ENCODE results near the gene CACNA2D2.

CACNA2D2 gene

DNA sequence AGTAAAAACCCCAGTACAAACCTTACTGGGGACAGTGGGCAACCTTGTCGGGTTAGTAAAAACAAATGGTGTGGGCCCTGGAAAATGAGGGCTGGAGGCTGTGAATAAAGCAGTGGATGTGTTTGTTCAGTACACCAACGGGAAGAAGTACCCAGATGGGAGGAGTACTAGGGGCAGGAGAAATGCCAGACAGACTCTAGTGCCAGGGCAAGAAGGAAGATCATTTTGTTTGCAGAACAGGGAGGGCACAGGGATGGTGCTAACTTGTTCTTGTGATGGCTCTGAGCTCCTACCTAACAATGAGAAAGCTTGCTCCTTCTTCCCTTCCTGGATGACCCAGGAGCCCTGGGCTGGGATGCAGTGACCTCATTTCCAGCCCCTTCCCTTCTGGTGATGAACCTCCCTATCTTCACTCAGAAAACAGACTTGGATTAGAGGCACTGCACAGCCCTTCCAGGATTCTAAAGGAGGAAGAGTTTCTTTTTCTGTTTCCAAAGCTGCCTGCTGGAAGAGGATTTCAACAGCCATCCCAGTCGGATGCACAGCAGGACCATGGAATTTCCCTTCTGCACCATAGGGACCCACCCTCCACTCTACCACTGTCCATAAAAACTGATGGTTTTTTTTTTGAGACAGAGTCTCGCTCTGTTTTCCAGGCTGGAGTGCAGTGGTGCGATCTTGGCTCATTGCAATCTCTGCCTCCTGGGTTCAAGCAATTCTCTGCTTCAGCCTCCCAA is 168.9 kb downstream of the CACNA2D2 start:
- Mint-ChIP-seq H3K4me3 (peak overlapping the region; percentile 49), H3K27me3 (ENCODE audit: low read depth) (no peaks in the 10 kb centered on the region), H3K27ac (peak overlapping the region; percentile 22), H3K9me3 (no peaks in the 10 kb centered on the region), H3K36me3 (ENCODE audit: low read depth) (peaks cover 39% of the 10 kb centered on the region), H3K4me1 (ENCODE audit: low read depth) (peaks cover 36% of the 10 kb centered on the region)

DNA sequence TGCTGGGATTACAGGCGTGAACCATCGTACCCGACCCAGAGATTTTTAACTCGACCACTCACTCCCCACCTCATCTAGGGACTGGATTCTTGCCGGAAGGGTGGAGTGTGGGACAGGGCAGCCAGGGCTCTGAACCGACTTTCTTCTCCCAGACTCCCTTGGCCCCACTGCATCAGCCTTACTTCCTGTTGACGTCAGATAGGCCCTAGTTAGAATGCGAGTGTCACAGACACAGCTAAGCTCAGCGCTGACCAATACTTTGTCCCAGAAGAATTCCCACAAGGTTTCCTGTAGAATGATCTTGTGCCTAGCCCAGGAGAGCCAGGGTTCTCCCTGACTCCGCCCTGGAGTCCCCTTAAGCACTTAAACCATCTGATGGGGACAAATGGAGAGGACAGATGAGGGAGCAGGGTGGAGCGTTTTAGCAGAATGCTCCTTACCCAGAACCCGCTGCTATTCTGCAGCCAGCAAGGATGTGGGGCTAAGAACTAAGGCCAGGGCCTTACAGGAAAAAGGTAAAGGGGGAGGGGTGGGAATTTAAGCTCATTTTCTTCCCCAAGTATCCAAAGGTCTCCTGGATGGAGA is 169.6 kb downstream of the CACNA2D2 start:
- Mint-ChIP-seq H3K4me1 (ENCODE audit: low read depth) (peaks cover 32% of the 10 kb centered on the region), H3K4me3 (peak overlapping the region; percentile 49), H3K36me3 (ENCODE audit: low read depth) (peaks cover 35% of the 10 kb centered on the region), H3K9me3 (no peaks in the 10 kb centered on the region), H3K27ac (peak overlapping the region; percentile 82), H3K27me3 (ENCODE audit: low read depth) (no peaks in the 10 kb centered on the region)

DNA sequence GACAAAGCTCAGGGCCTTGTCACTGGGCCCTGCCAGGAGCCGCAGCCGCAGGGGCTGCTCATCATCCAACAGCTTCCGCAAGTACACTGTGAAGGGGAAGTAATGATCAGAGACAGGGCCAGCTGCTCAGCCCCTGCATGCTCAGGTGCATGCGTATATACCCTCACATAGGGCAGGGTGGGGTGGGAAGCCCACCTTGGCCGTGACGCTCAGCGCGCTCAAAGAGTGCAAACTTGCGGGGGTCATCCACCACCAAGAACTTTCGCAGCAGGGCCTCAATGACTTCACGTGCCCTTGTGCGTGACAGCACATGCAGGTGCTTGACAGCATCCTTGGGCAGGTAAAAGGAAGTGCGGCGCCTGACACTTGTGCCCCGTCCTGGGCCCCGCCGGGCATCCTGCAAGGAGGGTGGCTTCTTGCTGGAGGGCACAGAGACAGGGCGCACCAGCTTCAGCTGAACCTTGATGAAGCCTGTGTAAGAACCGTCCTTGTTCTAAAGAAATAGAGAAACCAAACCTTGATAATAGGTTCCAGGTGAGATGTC is 172.0 kb downstream of the CACNA2D2 start:
- no peak overlapping the region for H3K4me3 Mint-ChIP-seq
- no peak overlapping the region for H3K27ac Mint-ChIP-seq
- no peaks in the 10 kb centered on the region for H3K27me3 Mint-ChIP-seq (ENCODE audit: low read depth)
- peaks cover 36% of the 10 kb centered on the region for H3K4me1 Mint-ChIP-seq (ENCODE audit: low read depth)
- no peaks in the 10 kb centered on the region for H3K9me3 Mint-ChIP-seq
- peaks cover 32% of the 10 kb centered on the region for H3K36me3 Mint-ChIP-seq (ENCODE audit: low read depth)

DNA sequence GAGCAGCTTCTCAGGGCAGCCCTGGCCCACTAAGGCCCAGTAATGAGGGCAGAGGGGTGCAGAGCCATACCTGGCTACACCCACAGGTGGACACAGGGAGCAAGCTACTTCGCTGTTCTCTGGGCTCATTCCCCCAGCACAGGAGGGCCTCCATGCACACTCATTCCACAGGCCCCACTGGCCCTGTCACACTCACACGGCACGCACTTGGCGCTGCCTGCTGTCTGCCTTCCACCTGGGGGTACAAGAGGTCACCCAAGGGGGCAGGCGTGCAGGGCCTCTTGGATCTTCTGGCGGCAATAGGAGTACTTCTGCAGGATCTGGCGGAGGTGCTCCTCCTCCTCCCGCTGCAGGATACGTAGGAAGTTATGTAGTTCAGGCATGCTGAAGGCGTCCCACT is 173.1 kb downstream of the CACNA2D2 start:
- Mint-ChIP-seq H3K27ac (no peak overlapping the region), H3K27me3 (ENCODE audit: low read depth) (no peaks in the 10 kb centered on the region), H3K4me3 (no peak overlapping the region), H3K36me3 (ENCODE audit: low read depth) (peaks cover 22% of the 10 kb centered on the region), H3K9me3 (no peaks in the 10 kb centered on the region), H3K4me1 (ENCODE audit: low read depth) (peaks cover 29% of the 10 kb centered on the region)

DNA sequence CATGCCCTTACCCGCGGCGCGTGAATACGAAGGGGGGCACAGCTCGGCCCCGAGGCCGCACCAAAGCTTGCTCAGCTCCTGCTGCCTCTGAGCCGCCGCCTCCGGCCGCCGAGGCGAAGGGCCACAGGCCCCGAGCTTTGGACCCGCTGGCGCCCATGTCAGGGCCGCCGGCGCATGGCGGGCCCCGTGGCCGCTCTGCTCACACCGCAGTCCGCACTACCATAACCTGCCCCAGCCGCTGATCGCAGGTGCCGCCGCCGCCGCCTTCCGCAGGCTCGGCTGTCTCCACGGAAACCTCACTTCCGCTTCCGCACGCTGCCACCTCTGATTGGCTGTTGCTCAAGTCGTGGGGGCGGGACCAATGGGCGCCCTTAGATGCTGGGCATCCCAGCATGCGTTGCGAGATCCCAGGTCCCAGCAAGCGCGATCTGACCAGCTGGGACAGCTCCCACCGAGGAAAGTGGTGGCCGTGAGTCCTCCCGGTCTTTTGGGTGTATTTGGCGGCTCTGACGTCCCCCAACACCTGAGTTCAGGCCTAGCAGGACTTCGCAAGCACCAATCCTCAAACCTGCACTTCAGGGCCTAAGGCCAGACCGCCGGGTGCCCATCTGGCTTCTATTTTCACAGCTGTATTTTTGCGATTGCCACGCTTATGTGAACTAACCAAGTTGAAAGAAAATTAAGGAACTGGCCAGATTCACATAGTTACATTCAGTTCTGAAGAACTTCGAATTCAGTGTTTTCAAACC is 175.3 kb downstream of the CACNA2D2 start, which contains the start of gene TUSC2:
Gene TUSC2 (minus strand): TSS at position 281 of the 749 bp plus-strand sequence. CDS start 124 bp downstream, at position 157.
- Mint-ChIP-seq H3K9me3 (no peaks in the 10 kb centered on the region), H3K36me3 (ENCODE audit: low read depth) (peaks cover 22% of the 10 kb centered on the region), H3K4me1 (ENCODE audit: low read depth) (peaks cover 20% of the 10 kb centered on the region), H3K27ac (peak within 1 kb of the TSS; percentile 88), H3K4me3 (peak within 1 kb of the TSS; percentile 92), H3K27me3 (ENCODE audit: low read depth) (no peaks in the 10 kb centered on the region)

DNA sequence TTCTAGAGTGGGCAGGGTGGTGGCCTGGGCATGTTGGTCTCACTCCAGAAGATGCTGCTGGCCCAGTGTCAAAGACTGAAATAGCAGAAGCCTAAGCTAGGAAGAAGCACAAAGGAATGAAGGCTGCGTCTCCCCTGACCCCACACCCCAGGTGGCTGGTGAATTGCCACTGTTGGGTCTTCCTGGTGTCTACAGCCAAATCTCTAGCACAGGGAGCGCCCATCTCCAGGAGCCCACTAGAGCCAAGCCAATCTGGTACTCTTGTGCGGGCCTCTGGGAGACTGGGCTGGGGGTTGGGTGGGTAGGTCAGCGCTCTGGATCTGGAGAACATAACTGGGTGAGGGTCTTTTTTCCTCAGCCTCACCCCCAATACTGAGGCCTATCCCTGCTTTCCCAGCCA is 176.3 kb downstream of the CACNA2D2 start:
- Mint-ChIP-seq H3K36me3 (ENCODE audit: low read depth) (peaks cover 21% of the 10 kb centered on the region), H3K27me3 (ENCODE audit: low read depth) (no peaks in the 10 kb centered on the region), H3K9me3 (no peaks in the 10 kb centered on the region), H3K27ac (peak overlapping the region; percentile 63), H3K4me3 (peak overlapping the region; percentile 80), H3K4me1 (ENCODE audit: low read depth) (peaks cover 18% of the 10 kb centered on the region)

DNA sequence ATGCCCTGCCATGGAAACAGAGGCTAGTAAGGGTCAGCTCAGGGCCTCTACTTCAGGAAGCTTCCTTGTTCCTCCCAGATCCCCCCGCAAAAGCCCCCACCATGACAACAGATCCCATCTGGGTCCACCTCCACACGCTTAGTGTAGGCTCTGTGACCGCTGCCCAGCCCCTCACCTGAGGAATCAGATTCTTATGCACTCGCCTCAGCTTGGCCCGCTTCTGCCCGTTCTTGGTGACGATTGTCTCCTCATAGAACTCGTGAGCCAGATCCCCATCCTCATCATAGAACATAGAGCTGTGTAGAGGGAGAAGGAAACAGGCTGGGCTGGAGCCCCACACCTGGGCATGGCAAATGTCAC is 177.3 kb downstream of the CACNA2D2 start:
- no peak overlapping the region for H3K4me3 Mint-ChIP-seq
- peaks cover 18% of the 10 kb centered on the region for H3K4me1 Mint-ChIP-seq (ENCODE audit: low read depth)
- no peaks in the 10 kb centered on the region for H3K9me3 Mint-ChIP-seq
- no peak overlapping the region for H3K27ac Mint-ChIP-seq
- H3K27me3 Mint-ChIP-seq (ENCODE audit: low read depth): no peaks in the 10 kb centered on the region
- peaks cover 17% of the 10 kb centered on the region for H3K36me3 Mint-ChIP-seq (ENCODE audit: low read depth)

DNA sequence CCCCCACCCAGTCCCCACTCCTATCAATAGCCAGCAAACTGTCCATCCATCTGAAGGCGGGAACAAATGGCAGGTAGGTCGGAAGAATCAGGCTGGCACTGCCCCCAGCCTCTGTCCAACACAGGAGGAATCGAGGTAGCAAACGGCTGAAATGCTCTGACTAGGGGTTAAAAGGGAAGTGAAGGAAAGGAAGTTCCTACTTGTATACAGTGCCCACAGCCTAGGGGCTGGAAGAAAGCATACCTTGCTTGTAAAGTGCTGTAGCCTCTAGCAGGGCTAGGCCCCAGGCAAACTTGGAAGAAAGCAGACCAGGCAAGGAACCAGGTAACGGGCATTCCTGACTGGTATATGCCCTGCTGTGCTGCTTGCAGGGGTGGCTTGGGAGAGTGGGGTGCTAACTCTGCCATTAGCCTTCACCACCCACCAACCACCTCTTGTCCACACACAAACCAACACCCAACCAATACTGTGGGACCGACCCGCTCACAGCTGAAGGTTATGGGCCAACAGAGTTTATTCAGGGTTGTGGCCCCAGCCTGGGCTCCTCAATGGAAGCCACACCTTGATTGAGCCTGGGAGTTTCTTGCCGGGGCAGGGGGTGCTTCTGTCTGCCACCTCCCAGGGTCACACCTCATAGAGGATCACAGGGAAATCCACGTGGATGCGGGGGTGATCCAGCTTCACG is 177.8 kb downstream of the CACNA2D2 start:
- no peak overlapping the region for H3K27ac Mint-ChIP-seq
- no peak overlapping the region for H3K4me3 Mint-ChIP-seq
- peaks cover 20% of the 10 kb centered on the region for H3K4me1 Mint-ChIP-seq (ENCODE audit: low read depth)
- H3K27me3 Mint-ChIP-seq (ENCODE audit: low read depth): no peaks in the 10 kb centered on the region
- H3K9me3 Mint-ChIP-seq: no peaks in the 10 kb centered on the region
- peaks cover 13% of the 10 kb centered on the region for H3K36me3 Mint-ChIP-seq (ENCODE audit: low read depth)

DNA sequence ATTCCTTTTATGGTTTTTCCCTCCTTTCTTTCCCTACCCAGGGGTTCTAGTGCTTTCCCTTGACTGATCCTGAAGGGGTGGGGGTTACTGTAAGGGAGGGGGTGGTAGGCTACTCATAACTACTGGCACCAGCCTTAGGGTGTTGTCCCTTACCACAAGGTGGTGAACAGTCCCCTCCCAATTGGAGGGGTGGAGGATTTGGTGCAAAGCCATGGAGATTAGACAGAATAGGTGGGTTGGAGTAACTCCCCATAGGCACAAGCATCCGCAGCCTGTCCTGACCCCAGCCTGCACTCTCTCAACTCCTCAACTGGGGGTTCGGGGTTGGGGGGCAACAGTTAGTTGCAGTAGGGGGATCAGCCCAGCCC is 178.3 kb downstream of the CACNA2D2 start:
- Mint-ChIP-seq H3K4me3 (no peak overlapping the region), H3K4me1 (ENCODE audit: low read depth) (peaks cover 25% of the 10 kb centered on the region), H3K27ac (no peak overlapping the region), H3K27me3 (ENCODE audit: low read depth) (no peaks in the 10 kb centered on the region), H3K36me3 (ENCODE audit: low read depth) (peaks cover 11% of the 10 kb centered on the region), H3K9me3 (no peaks in the 10 kb centered on the region)

DNA sequence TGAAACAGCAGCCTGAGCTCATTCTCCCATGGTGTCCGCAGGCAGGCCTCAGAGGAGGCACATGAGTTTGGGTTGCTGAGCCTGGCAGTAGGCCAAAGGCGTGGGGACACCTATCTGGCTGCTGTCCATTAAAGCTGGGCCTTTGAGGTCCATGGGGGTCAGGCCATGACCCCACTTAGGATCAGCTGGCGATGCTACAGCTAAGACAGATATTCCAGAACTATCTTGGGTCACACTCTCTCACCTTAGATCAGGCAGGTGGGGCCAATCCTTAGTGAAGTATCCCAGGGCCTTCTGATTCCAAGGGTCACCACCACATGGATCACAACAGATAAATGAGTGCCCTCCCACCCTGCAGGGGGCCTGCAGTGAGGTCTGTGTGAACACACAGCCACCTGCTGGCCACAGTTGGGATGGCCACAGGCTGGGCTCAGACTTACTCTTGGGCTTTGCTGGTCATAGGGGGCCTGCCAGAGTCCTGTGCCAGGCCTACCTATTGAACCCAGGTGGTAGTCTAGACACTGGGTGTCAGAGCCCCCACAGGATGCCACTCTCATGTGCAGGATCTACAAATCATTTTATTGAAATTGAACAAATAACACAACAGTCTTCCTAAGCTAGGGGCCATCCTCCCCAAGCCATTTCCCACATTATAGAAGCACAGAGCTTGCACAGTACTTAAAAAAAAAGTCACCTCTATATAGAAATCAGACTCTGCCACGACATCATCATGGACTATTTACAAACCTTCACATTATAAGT is 178.9 kb downstream of the CACNA2D2 start:
- H3K4me1 Mint-ChIP-seq (ENCODE audit: low read depth): peaks cover 26% of the 10 kb centered on the region
- H3K27ac Mint-ChIP-seq: no peak overlapping the region
- peak overlapping the region; percentile 19 for H3K4me3 Mint-ChIP-seq
- H3K36me3 Mint-ChIP-seq (ENCODE audit: low read depth): peaks cover 9% of the 10 kb centered on the region
- H3K9me3 Mint-ChIP-seq: no peaks in the 10 kb centered on the region
- H3K27me3 Mint-ChIP-seq (ENCODE audit: low read depth): no peaks in the 10 kb centered on the region

DNA sequence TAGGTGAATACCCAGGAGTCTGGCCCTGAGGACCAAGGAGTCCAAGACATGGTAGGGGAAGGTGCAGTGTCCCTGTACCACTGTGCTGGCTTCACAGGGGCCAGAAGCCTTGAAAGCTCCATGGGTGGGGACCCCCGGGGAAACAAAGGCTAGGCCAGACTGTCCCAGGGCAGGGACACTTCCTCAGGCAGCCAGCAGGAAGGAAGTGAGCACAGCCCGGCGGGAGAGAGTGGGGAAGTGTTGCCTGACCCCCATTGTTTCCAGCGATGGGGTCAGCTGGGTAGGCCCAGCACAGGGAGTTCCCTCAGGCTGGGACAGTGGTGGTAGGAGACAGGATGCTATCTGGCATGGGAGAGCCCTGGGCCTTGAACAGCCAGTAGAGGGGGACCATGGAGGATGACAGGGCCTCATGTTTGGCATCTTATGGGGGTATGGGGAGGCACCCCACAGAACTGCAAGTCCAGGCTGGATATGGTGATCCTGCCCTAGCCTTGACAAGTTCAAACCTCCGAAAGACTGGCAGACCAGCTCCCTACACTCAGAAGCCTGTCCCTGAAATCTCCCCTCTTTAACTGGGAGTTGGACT is 179.7 kb downstream of the CACNA2D2 start:
- Mint-ChIP-seq H3K27ac (no peak overlapping the region), H3K4me3 (no peak overlapping the region), H3K36me3 (ENCODE audit: low read depth) (peaks cover 9% of the 10 kb centered on the region), H3K27me3 (ENCODE audit: low read depth) (no peaks in the 10 kb centered on the region), H3K4me1 (ENCODE audit: low read depth) (peaks cover 31% of the 10 kb centered on the region), H3K9me3 (no peaks in the 10 kb centered on the region)

DNA sequence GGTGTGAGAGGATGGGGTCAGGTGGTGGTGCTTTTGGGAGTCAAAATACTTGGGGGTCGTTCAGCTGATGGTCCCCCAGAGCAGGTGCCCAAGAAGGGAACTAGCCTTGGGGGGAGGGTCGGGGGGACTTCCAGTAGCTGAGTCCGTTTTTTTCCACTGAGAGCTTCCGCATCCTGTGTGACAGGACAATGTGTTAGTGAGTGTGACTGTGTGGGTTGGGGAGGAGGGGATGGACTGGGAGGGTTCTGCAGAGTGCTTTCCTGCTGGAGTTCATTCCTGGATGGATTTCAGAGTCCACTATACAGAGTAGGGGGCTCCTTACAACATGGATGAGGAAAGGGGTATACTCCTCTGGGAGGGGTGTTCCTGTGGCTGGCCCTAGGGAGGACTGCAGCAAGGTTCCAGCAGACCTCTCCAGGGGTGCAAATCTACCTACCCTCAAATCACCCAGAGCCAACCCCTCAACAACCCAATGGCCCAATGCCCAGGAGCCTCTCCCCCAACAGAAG is 180.3 kb downstream of the CACNA2D2 start:
- no peak overlapping the region for H3K4me3 Mint-ChIP-seq
- H3K9me3 Mint-ChIP-seq: no peaks in the 10 kb centered on the region
- peaks cover 28% of the 10 kb centered on the region for H3K4me1 Mint-ChIP-seq (ENCODE audit: low read depth)
- peaks cover 3% of the 10 kb centered on the region for H3K36me3 Mint-ChIP-seq (ENCODE audit: low read depth)
- H3K27ac Mint-ChIP-seq: no peak overlapping the region
- no peaks in the 10 kb centered on the region for H3K27me3 Mint-ChIP-seq (ENCODE audit: low read depth)

DNA sequence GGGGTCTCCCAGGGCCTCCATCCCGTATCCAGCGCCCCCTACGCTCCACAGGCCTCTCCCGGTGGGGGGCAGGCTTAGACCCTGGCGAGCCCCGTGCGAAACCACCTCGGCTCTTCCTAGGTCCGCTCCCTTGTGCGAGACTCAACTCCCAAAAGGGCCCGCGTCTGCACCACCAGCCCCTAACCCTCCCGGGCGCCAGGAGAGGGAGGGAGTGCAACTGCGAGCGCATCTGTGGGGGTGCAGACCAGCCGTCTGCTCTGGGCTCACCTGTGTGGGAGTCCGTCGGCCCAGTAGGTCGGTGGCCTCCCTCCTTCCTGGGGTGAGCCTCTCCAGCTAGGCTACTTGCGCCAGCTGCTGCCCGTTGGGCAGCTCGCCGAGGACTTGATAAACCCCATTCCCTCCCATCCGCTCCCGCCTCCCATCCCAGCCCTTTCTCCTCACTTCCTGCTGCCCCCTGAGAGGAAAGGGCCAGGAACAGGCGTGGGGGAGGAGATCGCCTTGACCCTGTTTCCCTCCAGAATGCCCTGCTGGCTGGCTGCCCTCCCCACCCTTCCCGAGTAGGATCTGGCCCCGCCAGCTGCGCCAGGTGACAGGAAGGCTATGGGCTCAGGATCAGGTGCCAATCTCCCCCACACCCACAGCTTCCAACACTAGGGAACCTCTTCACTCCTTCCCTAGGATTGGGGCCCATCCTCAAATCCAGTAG is 180.9 kb downstream of the CACNA2D2 start, which contains the start of gene HYAL2:
Gene HYAL2 (minus strand): TSS at position 360 of the 706 bp plus-strand sequence. CDS start 2,256 bp downstream, outside the sequence.
- H3K4me3 Mint-ChIP-seq: peak within 1 kb of the TSS; percentile 76
- H3K27me3 Mint-ChIP-seq (ENCODE audit: low read depth): no peaks in the 10 kb centered on the region
- peaks cover 2% of the 10 kb centered on the region for H3K36me3 Mint-ChIP-seq (ENCODE audit: low read depth)
- peaks cover 26% of the 10 kb centered on the region for H3K4me1 Mint-ChIP-seq (ENCODE audit: low read depth)
- H3K9me3 Mint-ChIP-seq: no peaks in the 10 kb centered on the region
- peak within 1 kb of the TSS; percentile 86 for H3K27ac Mint-ChIP-seq

Data from T-helper 1 cell treated with Interleukin-12 subunit alpha and Interleukin-12 subunit beta and Interleukin-4 antibody, amounts not matched to agents 30 μg/mL and 1 μg/mL, for 36 hours (primary cell).